ENCODE measurements around the gene SLC11A2.

Gene SLC11A2

GRCh38 chr12:51025836-51026638, at the start of gene SLC11A2:
SLC11A2 (minus strand) TSS chr12:51026384; CDS start chr12:51010728, 15,656 bp downstream.
- FAIRE-seq: no peak

GRCh38 chr12:51075390-51075789, 49.2 kb upstream of the SLC11A2 start:
- no peak for FAIRE-seq

- FAIRE-seq: no peak
Measured at GRCh38 chr12:51071663-51072062, 45.5 kb upstream of the SLC11A2 start.

GRCh38 chr12:51070004-51070403, 43.8 kb upstream of the SLC11A2 start:
- no peak for FAIRE-seq

GRCh38 chr12:51067771-51068170, 41.6 kb upstream of the SLC11A2 start:
- FAIRE-seq: no peak

- FAIRE-seq: no peak
Measured at GRCh38 chr12:51067229-51067628, 41.0 kb upstream of the SLC11A2 start.

GRCh38 chr12:51065530-51065929, 39.3 kb upstream of the SLC11A2 start:
- FAIRE-seq: no peak

GRCh38 chr12:51062631-51063397, 36.6 kb upstream of the SLC11A2 start:
- no peak for FAIRE-seq

- no peak for FAIRE-seq
Measured at GRCh38 chr12:51059086-51059485, 32.9 kb upstream of the SLC11A2 start.

GRCh38 chr12:51056242-51056641, 30.1 kb upstream of the SLC11A2 start:
- FAIRE-seq: no peak

GRCh38 chr12:51055060-51055459, 28.9 kb upstream of the SLC11A2 start:
- FAIRE-seq: no peak

- FAIRE-seq: no peak
Measured at GRCh38 chr12:51051787-51052186, 25.6 kb upstream of the SLC11A2 start.

- no peak for FAIRE-seq
Measured at GRCh38 chr12:51049525-51049924, 23.3 kb upstream of the SLC11A2 start.

GRCh38 chr12:51048661-51049251, 22.6 kb upstream of the SLC11A2 start:
- FAIRE-seq: no peak

GRCh38 chr12:51047655-51048540, 21.7 kb upstream of the SLC11A2 start, which contains the start of gene LETMD1:
LETMD1 (plus strand) TSS chr12:51048327; CDS start chr12:51048357, 30 bp downstream.
- peak; percentile 88 for FAIRE-seq

GRCh38 chr12:51036279-51036678, 10.1 kb upstream of the SLC11A2 start:
- FAIRE-seq: no peak

- no peak for FAIRE-seq
Measured at GRCh38 chr12:51033457-51034089, 7.4 kb upstream of the SLC11A2 start.

- FAIRE-seq: no peak
Measured at GRCh38 chr12:51033048-51033447, 6.9 kb upstream of the SLC11A2 start.

- FAIRE-seq: no peak
Measured at GRCh38 chr12:51028813-51029150, 2.6 kb upstream of the SLC11A2 start.

GRCh38 chr12:51028126-51028812, 2.1 kb upstream of the SLC11A2 start:
- no peak for FAIRE-seq

- FAIRE-seq: no peak
Measured at GRCh38 chr12:51027342-51027835, 1.2 kb upstream of the SLC11A2 start.

Data from endometrium (tissue), 2 donors.